H1 (cell line): ENCODE results near the gene SH2D5.

ENCODE experiments used
- ASH2L ChIP-seq: fragments of 200-600, 300-600 bp; sonication (generic); IDR thresholded peaks from one replicate; pipeline ENCODE4 v1.7.1; 2017; ENCODE audit warnings: low read length
- BCL11A ChIP-seq, 2 experiments: IDR thresholded peaks; one replicate each; pipeline ENCODE4 v1.6.1; 2011; ENCODE audit warnings: low read depth in 2 of 2, low read length in 2 of 2, mild to moderate bottlenecking in 2 of 2
- CBX5 ChIP-seq: fragments of 300-800, 300-1000 bp; sonication (generic); IDR thresholded peaks from 2 replicates; pipeline ENCODE4 v1.7.1; 2016; ENCODE audit warnings: antibody characterized with exemption, low read length, low read depth
- CEBPB ChIP-seq: IDR thresholded peaks from 2 replicates; pipeline ENCODE4 v1.6.1; 2012; ENCODE audit warnings: low read depth, low read length
- CREB1 ChIP-seq: IDR thresholded peaks from 2 replicates; pipeline ENCODE4 v1.6.1; 2012; ENCODE audit warnings: inconsistent platforms
- EP300 ChIP-seq, 2 experiments: IDR thresholded peaks; 1 replicate in 1 of 2; 2 replicates in 1 of 2; pipeline ENCODE4 v1.6.1; 2011 to 2012; ENCODE audit warnings: low read depth in 2 of 2, low read length in 2 of 2, mild to moderate bottlenecking in 2 of 2, borderline replicate concordance in 1 of 2, inconsistent platforms in 1 of 2, moderate library complexity in 1 of 2
- KDM4A ChIP-seq: IDR thresholded peaks from one replicate; pipeline ENCODE4 v1.7.1; 2012; ENCODE audit warnings: low read depth, mild to moderate bottlenecking, moderate library complexity, low read length, inconsistent platforms; ENCODE audit not compliant: severe bottlenecking
- POLR2A ChIP-seq, 2 experiments: IDR thresholded peaks; 1 replicate in 1 of 2; 2 replicates in 1 of 2; pipeline ENCODE4 v1.6.1; 2011; ENCODE audit warnings: low read depth in 2 of 2, low read length in 2 of 2, mild to moderate bottlenecking in 2 of 2; ENCODE audit errors: control extremely low read depth in 1 of 2
- POLR2AphosphoS5 ChIP-seq: IDR thresholded peaks from 2 replicates; pipeline ENCODE4 v1.6.1; 2011; ENCODE audit warnings: low read depth, low read length
- RXRA ChIP-seq: IDR thresholded peaks from 2 replicates; pipeline ENCODE4 v1.6.1; 2011; ENCODE audit warnings: low read depth, mild to moderate bottlenecking, low read length, moderate library complexity; ENCODE audit not compliant: insufficient read depth
- SIN3A ChIP-seq, 2 experiments: IDR thresholded peaks in 1 of 2; conservative IDR thresholded peaks in 1 of 2; 2 replicates each; pipeline ENCODE4 v1.6.1; 2011 to 2012; ENCODE audit warnings: low read length in 2 of 2, improper control_type of control experiment in 1 of 2, low read depth in 1 of 2, mild to moderate bottlenecking in 1 of 2
- SP1 ChIP-seq: IDR thresholded peaks from 2 replicates; pipeline ENCODE4 v1.6.1; 2011; ENCODE audit warnings: low read depth, low read length
- TEAD4 ChIP-seq: IDR thresholded peaks from 2 replicates; pipeline ENCODE4 v1.6.1; 2012; ENCODE audit warnings: low read depth, low read length, inconsistent platforms, mixed read lengths
- TF ChIP-seq, protein P1 (sequence below), 3 experiments: IDR thresholded peaks; 1 replicate in 2 of 3; 2 replicates in 1 of 3; pipeline versions ENCODE4 v1.5.1 to v1.6.1; 2011; ENCODE audit warnings: low read length in 3 of 3, mild to moderate bottlenecking in 3 of 3, inconsistent platforms in 2 of 3, low read depth in 1 of 3, moderate library complexity in 1 of 3; ENCODE audit not compliant: insufficient read depth in 1 of 3; ENCODE audit errors: control extremely low read depth in 1 of 3

DNA sequence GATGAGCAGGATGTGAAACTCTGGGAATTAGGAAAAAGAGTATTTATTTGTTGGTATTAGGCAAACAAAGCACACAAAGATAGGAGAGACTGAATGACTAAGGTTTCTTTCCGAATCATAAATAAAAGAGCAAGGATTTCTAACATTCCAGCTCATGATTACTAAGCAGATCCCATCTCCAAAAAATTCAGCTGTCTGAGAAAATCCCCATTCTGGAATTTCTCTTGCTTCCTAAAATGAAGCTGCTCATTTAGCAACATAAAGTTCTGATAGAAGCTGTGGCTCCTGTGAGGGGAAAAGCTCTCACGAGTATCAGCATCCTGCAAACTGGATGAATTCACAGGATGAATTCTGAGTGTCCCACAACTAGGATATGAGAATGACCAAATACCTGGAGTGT is 6.7 kb upstream of the SH2D5 start:
- TF ChIP-seq, protein P1, sequence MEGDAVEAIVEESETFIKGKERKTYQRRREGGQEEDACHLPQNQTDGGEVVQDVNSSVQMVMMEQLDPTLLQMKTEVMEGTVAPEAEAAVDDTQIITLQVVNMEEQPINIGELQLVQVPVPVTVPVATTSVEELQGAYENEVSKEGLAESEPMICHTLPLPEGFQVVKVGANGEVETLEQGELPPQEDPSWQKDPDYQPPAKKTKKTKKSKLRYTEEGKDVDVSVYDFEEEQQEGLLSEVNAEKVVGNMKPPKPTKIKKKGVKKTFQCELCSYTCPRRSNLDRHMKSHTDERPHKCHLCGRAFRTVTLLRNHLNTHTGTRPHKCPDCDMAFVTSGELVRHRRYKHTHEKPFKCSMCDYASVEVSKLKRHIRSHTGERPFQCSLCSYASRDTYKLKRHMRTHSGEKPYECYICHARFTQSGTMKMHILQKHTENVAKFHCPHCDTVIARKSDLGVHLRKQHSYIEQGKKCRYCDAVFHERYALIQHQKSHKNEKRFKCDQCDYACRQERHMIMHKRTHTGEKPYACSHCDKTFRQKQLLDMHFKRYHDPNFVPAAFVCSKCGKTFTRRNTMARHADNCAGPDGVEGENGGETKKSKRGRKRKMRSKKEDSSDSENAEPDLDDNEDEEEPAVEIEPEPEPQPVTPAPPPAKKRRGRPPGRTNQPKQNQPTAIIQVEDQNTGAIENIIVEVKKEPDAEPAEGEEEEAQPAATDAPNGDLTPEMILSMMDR (IDR thresholded peaks at IDR 0.05; ENCODE audit: control extremely low read depth in 1 of 3, insufficient read depth in 1 of 3, low read depth in 1 of 3, low read length in 3 of 3), result no peak
- TF ChIP-seq POLR2A (IDR thresholded peaks at IDR 0.05; ENCODE audit: control extremely low read depth in 1 of 2, low read depth in 2 of 2, low read length in 2 of 2) (no peak), RXRA (no peak), KDM4A (no peak), POLR2AphosphoS5 (no peak), ASH2L (no peak), CBX5 (no peak), TEAD4 (no peak), SP1 (no peak), EP300 (IDR thresholded peaks at IDR 0.05; ENCODE audit: borderline replicate concordance in 1 of 2, low read depth in 2 of 2, low read length in 2 of 2) (no peak), BCL11A (IDR thresholded peaks at IDR 0.05; ENCODE audit: low read depth in 2 of 2, low read length in 2 of 2) (no peak), CEBPB (no peak), CREB1 (no peak), SIN3A (conservative IDR thresholded peaks at IDR 0.05 in 1 of 2, IDR thresholded peaks at IDR 0.05 in 1 of 2; ENCODE audit: low read depth in 1 of 2, low read length in 2 of 2) (no peak)
